Sigmoid colon (tissue), 7 donors: ENCODE results near the gene C1orf74. TPM values are rescaled to one million over a fixed set of nuclear protein-coding genes. Genes with fewer than 3 reads are reported as not detected.

Source experiments
- DNase-seq: peaks from one replicate; pipeline ENCODE4 v3.0.0-alpha.2; 2019
- H3K27ac ChIP-seq, 4 donors: fragments of 200-600 bp; sonication (generic); one replicate each; pipeline ENCODE4 v1.5.1; 2016 to 2019; ENCODE audit warnings: mild to moderate bottlenecking in 1 of 4
- H3K27me3 ChIP-seq, 3 donors: fragments of 200-600 bp; sonication (generic); one replicate each; pipeline ENCODE4 v1.5.1; 2019; ENCODE audit warnings: mild to moderate bottlenecking in 1 of 3
- H3K36me3 ChIP-seq, 4 donors: fragments of 200-600 bp; sonication (generic); one replicate each; pipeline ENCODE4 v1.5.1; 2016 to 2019
- H3K4me1 ChIP-seq, 4 donors: fragments of 200-600 bp; sonication (generic); one replicate each; pipeline ENCODE4 v1.5.1; 2017 to 2019
- H3K4me3 ChIP-seq, 4 donors: fragments of 200-600 bp; sonication (generic); one replicate each; pipeline ENCODE4 v1.5.1; 2017 to 2019; ENCODE audit warnings: mild to moderate bottlenecking in 2 of 4, moderate library complexity in 1 of 4
- H3K9me3 ChIP-seq, 4 donors: fragments of 200-600 bp in 3 of 4; sonication (generic) in 3 of 4; one replicate each; pipeline versions ENCODE4 v1.5.1 to v1.6.1; 2013 to 2019
- CTCF ChIP-seq, 4 experiments: fragments of 450-650 bp in 3 of 4; fragments of 200-600 bp in 1 of 4; IDR thresholded peaks; one replicate each; pipeline ENCODE4 v1.5.1; 2016 to 2019; ENCODE audit warnings: antibody characterized with exemption in 4 of 4, mild to moderate bottlenecking in 3 of 4, moderate library complexity in 2 of 4
- EP300 ChIP-seq, 4 donors: sonication (generic); formaldehyde crosslinking; IDR thresholded peaks; one replicate each; pipeline ENCODE4 v1.6.1; 2017; ENCODE audit warnings: antibody characterized with exemption in 4 of 4
- POLR2A ChIP-seq, 2 donors: fragments of 450-650 bp; IDR thresholded peaks; one replicate each; pipeline ENCODE4 v1.6.1; 2016; ENCODE audit warnings: antibody characterized with exemption in 2 of 2, mild to moderate bottlenecking in 2 of 2, moderate library complexity in 2 of 2
- POLR2AphosphoS5 ChIP-seq, 4 donors: sonication (generic); formaldehyde crosslinking; IDR thresholded peaks; one replicate each; pipeline ENCODE4 v1.6.1; 2017; ENCODE audit warnings: antibody characterized with exemption in 4 of 4
- WGBS, 2 donors: extraction: QIAGEN DNeasy Blood & Tissue Kit; methylation state at CpG; one replicate each; pipeline ENCODE4 v1.1.7; 2013; 5-methylcytosine and 5-hydroxymethylcytosine counted together
- intact Hi-C: fragments of 100-400 bp; cut with DNase I; formaldehyde crosslinking; loops from one replicate; pipeline ENCODE4 v1.15.1; 2023
- polyA plus RNA-seq, 3 donors: library from polyadenylated mRNA; stranded (reverse); fragments of 200-250 nt; gene quantifications; one replicate each; pipeline ENCODE4 v1.2.3, GENCODE V29; 2013
- total RNA-seq, 4 donors: library from RNA; depleted of rRNA; stranded (reverse); fragments of >200 nt; gene quantifications; one replicate each; pipeline ENCODE4 v1.1.0, GENCODE V29; 2016
- donor health status: healthy with polysubstance abuse.
- donor health status: Bipolar disorder and iron deficiency.
- donor health status: healthy.

Gene C1orf74
- total and polyA plus RNA-seq, 7 donors: 0.28 to 1.8 (median 1.2) TPM

GRCh38 chr1:209815931-209816341, 31.6 kb upstream of the C1orf74 start:
- no peaks in the 10 kb centered on the region for H3K27me3 ChIP-seq
- no peaks in the 10 kb centered on the region for H3K36me3 ChIP-seq
- WGBS, 2 donors: 83 to 88% methylated on average over 6 of the region's 6 CpGs
- H3K27ac ChIP-seq: no peak overlapping the region
- DNase-seq: no peak
- TF ChIP-seq EP300 (IDR thresholded peaks at IDR 0.05) (no peak), POLR2A (IDR thresholded peaks at IDR 0.05) (no peak)
- intact Hi-C loops: no loop called here
- no peak overlapping the region for H3K4me3 ChIP-seq
- H3K4me1 ChIP-seq: no peaks in the 10 kb centered on the region
- H3K9me3 ChIP-seq: no peaks in the 10 kb centered on the region

GRCh38 chr1:209815490-209815889, 31.1 kb upstream of the C1orf74 start:
- no peaks in the 10 kb centered on the region for H3K9me3 ChIP-seq
- WGBS, 2 donors: 87 to 88% methylated on average over 3 of the region's 3 CpGs
- no peak for DNase-seq
- TF ChIP-seq CTCF (IDR thresholded peaks at IDR 0.05) (no peak), POLR2A (IDR thresholded peaks at IDR 0.05) (no peak), EP300 (IDR thresholded peaks at IDR 0.05) (no peak), POLR2AphosphoS5 (IDR thresholded peaks at IDR 0.05) (no peak)
- H3K4me3 ChIP-seq: no peak overlapping the region
- no peaks in the 10 kb centered on the region for H3K36me3 ChIP-seq
- H3K4me1 ChIP-seq: no peaks in the 10 kb centered on the region
- intact Hi-C loops: no loop called here
- no peak overlapping the region for H3K27ac ChIP-seq
- no peaks in the 10 kb centered on the region for H3K27me3 ChIP-seq

- H3K9me3 ChIP-seq: no peaks in the 10 kb centered on the region
- no peaks in the 10 kb centered on the region for H3K4me1 ChIP-seq
- no peak for TF ChIP-seq EP300 (IDR thresholded peaks at IDR 0.05)
- no peak for TF ChIP-seq POLR2A (IDR thresholded peaks at IDR 0.05)
- no peak for TF ChIP-seq POLR2AphosphoS5 (IDR thresholded peaks at IDR 0.05)
- no peak for TF ChIP-seq CTCF (IDR thresholded peaks at IDR 0.05)
- 91 to 92% methylated on average over 4 of the region's 4 CpGs for WGBS, 2 donors
- intact Hi-C loops: no loop called here
- no peak overlapping the region for H3K27ac ChIP-seq
- no peaks in the 10 kb centered on the region for H3K27me3 ChIP-seq
- no peak for DNase-seq
- H3K36me3 ChIP-seq: no peaks in the 10 kb centered on the region
- no peak overlapping the region for H3K4me3 ChIP-seq
Measured at GRCh38 chr1:209813902-209814301, 29.5 kb upstream of the C1orf74 start.

- H3K27ac ChIP-seq: no peak overlapping the region
- H3K27me3 ChIP-seq: peaks cover 0 to 2% (median 0%) of the 10 kb centered on the region in 3 donors
- TF ChIP-seq POLR2AphosphoS5 (IDR thresholded peaks at IDR 0.05): no peak
- no peak for DNase-seq
- peaks cover 0 to 8% (median 6%) of the 10 kb centered on the region in 4 donors for H3K4me1 ChIP-seq
- no peaks in the 10 kb centered on the region for H3K36me3 ChIP-seq
- 91 to 96% methylated on average over 5 of the region's 5 CpGs for WGBS, 2 donors
- intact Hi-C loops: no loop called here
- no peaks in the 10 kb centered on the region for H3K9me3 ChIP-seq
- H3K4me3 ChIP-seq: no peak overlapping the region
Measured at GRCh38 chr1:209810783-209811182, 26.4 kb upstream of the C1orf74 start.

GRCh38 chr1:209809611-209810010, 25.3 kb upstream of the C1orf74 start:
- Histone ChIP-seq H3K36me3 (no peaks in the 10 kb centered on the region), H3K4me1 (peaks cover 0 to 8% (median 7%) of the 10 kb centered on the region in 4 donors), H3K27me3 (peaks cover 0 to 4% (median 0%) of the 10 kb centered on the region in 3 donors), H3K4me3 (no peak overlapping the region), H3K27ac (no peak overlapping the region), H3K9me3 (no peaks in the 10 kb centered on the region)
- intact Hi-C loops: no loop called here
- DNase-seq: no peak
- TF ChIP-seq CTCF (IDR thresholded peaks at IDR 0.05) (no peak), EP300 (IDR thresholded peaks at IDR 0.05) (no peak), POLR2AphosphoS5 (IDR thresholded peaks at IDR 0.05) (no peak), POLR2A (IDR thresholded peaks at IDR 0.05) (no peak)
- 90 to 91% methylated on average over 4 of the region's 4 CpGs for WGBS, 2 donors

- no peak for DNase-seq
- Histone ChIP-seq H3K36me3 (no peaks in the 10 kb centered on the region), H3K4me1 (peaks cover 0 to 8% (median 7%) of the 10 kb centered on the region in 4 donors), H3K9me3 (no peaks in the 10 kb centered on the region), H3K27me3 (peaks cover 0 to 4% (median 0%) of the 10 kb centered on the region in 3 donors), H3K27ac (no peak overlapping the region), H3K4me3 (no peak overlapping the region)
- TF ChIP-seq POLR2AphosphoS5 (IDR thresholded peaks at IDR 0.05): no peak
- no peak for TF ChIP-seq CTCF (IDR thresholded peaks at IDR 0.05)
- no peak for TF ChIP-seq POLR2A (IDR thresholded peaks at IDR 0.05)
- TF ChIP-seq EP300 (IDR thresholded peaks at IDR 0.05): no peak
- intact Hi-C loops: no loop called here
Measured at GRCh38 chr1:209808059-209808581, 23.8 kb upstream of the C1orf74 start.
